Adrenal gland (tissue), 12 donors: ENCODE data around the gene DUSP16. TPM values are rescaled to one million over a fixed set of nuclear protein-coding genes. Genes with fewer than 3 reads are reported as not detected.

Source experiments
- DNase-seq, 7 donors: peaks; one replicate each; pipeline ENCODE4 v3.0.0-alpha.2; 2019 to 2020
- H3K27ac ChIP-seq, 5 donors: fragments of 200-600 bp; sonication (generic) in 4 of 5; 1 replicate in 3 of 5; 2 replicates in 2 of 5; pipeline versions ENCODE4 v1.5.1 to v1.8.0; 2016 to 2020; ENCODE audit warnings: mild to moderate bottlenecking in 1 of 5
- H3K27me3 ChIP-seq: fragments of 200-600 bp; 2 replicates; pipeline ENCODE4 v1.8.0; 2021
- H3K36me3 ChIP-seq, 2 donors: fragments of 200-600 bp; replicated peaks in 1 of 2; 1 replicate in 1 of 2; 2 replicates in 1 of 2; pipeline versions ENCODE4 v1.5.1 to v1.8.0; 2018 to 2022
- H3K4me1 ChIP-seq, 2 donors: fragments of 200-600 bp; replicated peaks in 1 of 2; 1 replicate in 1 of 2; 2 replicates in 1 of 2; pipeline versions ENCODE4 v1.5.1 to v1.8.0; 2018 to 2021
- H3K4me3 ChIP-seq, 4 donors: fragments of 200-600 bp; sonication (generic) in 3 of 4; one replicate each; pipeline ENCODE4 v1.5.1; 2016 to 2018
- H3K9me3 ChIP-seq, 3 donors: fragments of 200-600 bp; sonication (generic) in 1 of 3; replicated peaks in 1 of 3; 1 replicate in 2 of 3; 2 replicates in 1 of 3; pipeline versions ENCODE4 v1.5.1 to v1.8.0; 2016 to 2021
- CTCF ChIP-seq, 6 experiments: fragments of 450-650 bp in 4 of 6; fragments of 200-600 bp in 2 of 6; sonication (generic) in 1 of 6; IDR thresholded peaks; 1 replicate in 5 of 6; 2 replicates in 1 of 6; pipeline versions ENCODE4 v1.5.1 to v1.8.0; 2016 to 2021; ENCODE audit warnings: antibody characterized with exemption in 6 of 6, mild to moderate bottlenecking in 2 of 6, moderate library complexity in 1 of 6
- POLR2A ChIP-seq, 2 donors: fragments of 450-650 bp; IDR thresholded peaks; one replicate each; pipeline ENCODE4 v1.6.1; 2017; ENCODE audit warnings: antibody characterized with exemption in 2 of 2, mild to moderate bottlenecking in 2 of 2, moderate library complexity in 1 of 2
- WGBS, 4 donors: extraction: QIAGEN DNeasy Blood & Tissue Kit in 2 of 4; methylation state at CpG; one replicate each; pipeline versions ENCODE4 v1.1.5 to v1.1.7; 2013 to 2017; 5-methylcytosine and 5-hydroxymethylcytosine counted together
- intact Hi-C, 2 donors: fragments of 100-400 bp; cut with DNase I; formaldehyde crosslinking; loops; one replicate each; pipeline versions ENCODE4 v1.14.1 to v1.15.0; 2022 to 2023
- polyA plus RNA-seq, 3 donors: library from polyadenylated mRNA; stranded (reverse); fragments of 200-250 nt in 2 of 3; fragments of 350-450 nt in 1 of 3; fragmentation: Illumina TruSeq in 1 of 3; extraction: RNeasy Lipid Tissue Mini Kit (QIAGEN cat#74804) in 1 of 3; gene quantifications; one replicate each; pipeline ENCODE4 v1.2.3, GENCODE V29; 2013 to 2014
- total RNA-seq, 9 donors: library from RNA; depleted of rRNA in 4 of 9; stranded (reverse); fragments of >200 nt in 4 of 9; fragments of 120-200 nt in 1 of 9; fragmentation: NEBNext Ultra II Directional in 1 of 9; extraction: Animal tissue kit (Norgen Biotek cat#: 25700) in 1 of 9; gene quantifications; one replicate each; pipeline versions ENCODE4 v1.1.0 to v1.2.4, GENCODE V29; 2013 to 2023
- donor health status: healthy with polysubstance abuse.
- donor health status: Bipolar disorder and iron deficiency.
- donor health status: DM: yes; HTN: yes; CAD: no.
- donor health status: DM: no; HTN: no; CAD: no.
- donor health status: DM: no; HTN: no; CAD: no.
- donor health status: DM: yes; HTN: yes; CAD: no.

DUSP16 gene
- total and polyA plus RNA-seq, 12 donors: 24.5 to 374 (median 109) TPM

- peak in 1 of 7 donors; percentile 37 for DNase-seq
- intact Hi-C loops: no loop called here
- Histone ChIP-seq H3K27me3 (no peaks in the 10 kb centered on the region), H3K9me3 (no peaks in the 10 kb centered on the region), H3K27ac (peak overlapping the region in 2 of 5 donors; percentile 54 to 60), H3K4me3 (no peak overlapping the region), H3K4me1 (peaks cover 0 to 57% of the 10 kb centered on the region in 2 donors), H3K36me3 (peaks cover 0 to 30% of the 10 kb centered on the region in 2 donors)
- 74 to 77% (median 75%) methylated on average over 6 of the region's 6 CpGs for WGBS, 4 donors
- TF ChIP-seq CTCF (IDR thresholded peaks at IDR 0.05): no peak
- no peak for TF ChIP-seq POLR2A (IDR thresholded peaks at IDR 0.05)
Measured at GRCh38 chr12:12521888-12522287, 40.8 kb downstream of the DUSP16 start.

GRCh38 chr12:12521044-12521485, 41.6 kb downstream of the DUSP16 start:
- Histone ChIP-seq H3K4me3 (no peak overlapping the region), H3K4me1 (peaks cover 0 to 56% of the 10 kb centered on the region in 2 donors), H3K9me3 (no peaks in the 10 kb centered on the region), H3K27me3 (no peaks in the 10 kb centered on the region), H3K27ac (peak overlapping the region in 2 of 5 donors; percentile 1 to 9), H3K36me3 (peaks cover 0 to 30% of the 10 kb centered on the region in 2 donors)
- WGBS, 4 donors: 85 to 88% (median 86%) methylated on average over 8 of the region's 8 CpGs
- no peak for TF ChIP-seq POLR2A (IDR thresholded peaks at IDR 0.05)
- TF ChIP-seq CTCF (IDR thresholded peaks at IDR 0.05): no peak
- intact Hi-C loops: no loop called here
- DNase-seq: no peak

- Histone ChIP-seq H3K4me1 (peaks cover 0 to 56% of the 10 kb centered on the region in 2 donors), H3K27ac (peak overlapping the region in 1 of 5 donors; percentile 1), H3K4me3 (no peak overlapping the region), H3K9me3 (no peaks in the 10 kb centered on the region), H3K27me3 (no peaks in the 10 kb centered on the region), H3K36me3 (peaks cover 0 to 30% of the 10 kb centered on the region in 2 donors)
- TF ChIP-seq CTCF (IDR thresholded peaks at IDR 0.05) (no peak), POLR2A (IDR thresholded peaks at IDR 0.05) (no peak)
- no peak for DNase-seq
- intact Hi-C loops: no loop called here
Measured at GRCh38 chr12:12520273-12520672, 42.4 kb downstream of the DUSP16 start.

GRCh38 chr12:12519354-12519998, 43.2 kb downstream of the DUSP16 start:
- H3K9me3 ChIP-seq: no peaks in the 10 kb centered on the region
- TF ChIP-seq POLR2A (IDR thresholded peaks at IDR 0.05) (no peak), CTCF (IDR thresholded peaks at IDR 0.05) (no peak)
- no peaks in the 10 kb centered on the region for H3K27me3 ChIP-seq
- WGBS, 4 donors: 62 to 70% (median 68%) methylated on average over 4 of the region's 4 CpGs
- no peak overlapping the region for H3K4me3 ChIP-seq
- H3K27ac ChIP-seq: peak overlapping the region in 1 of 5 donors; percentile 54
- intact Hi-C loops: no loop called here
- peaks cover 0 to 30% of the 10 kb centered on the region in 2 donors for H3K36me3 ChIP-seq
- peaks cover 0 to 52% of the 10 kb centered on the region in 2 donors for H3K4me1 ChIP-seq
- DNase-seq: no peak
